ENCODE results near the gene SULF2. TPM values are rescaled to one million over a fixed set of nuclear protein-coding genes. Genes with fewer than 3 reads are reported as not detected.

Gene SULF2
- total RNA-seq, 1 donor = 1.9 TPM

DNA sequence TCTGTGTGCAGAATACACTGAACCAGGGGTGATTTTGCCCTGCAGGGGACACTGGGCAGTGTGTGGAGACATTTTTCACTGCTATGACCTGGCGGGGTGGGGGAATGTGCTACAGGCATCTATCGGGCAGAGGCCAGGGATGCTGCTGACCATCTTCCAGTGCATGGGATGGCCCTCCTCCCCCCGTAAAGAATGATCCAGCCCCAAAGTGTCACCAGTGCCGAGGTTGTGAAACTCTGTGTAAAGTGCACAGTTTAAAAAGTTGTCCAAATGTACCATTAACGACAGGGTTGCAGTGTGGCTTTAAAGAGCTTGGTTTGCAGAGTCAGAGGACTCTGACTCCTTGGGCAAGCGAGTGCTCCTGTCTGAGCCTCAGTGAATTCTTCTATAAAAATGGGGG lies 72.1 kb downstream of the SULF2 start:
- TF ChIP-seq, protein P1, sequence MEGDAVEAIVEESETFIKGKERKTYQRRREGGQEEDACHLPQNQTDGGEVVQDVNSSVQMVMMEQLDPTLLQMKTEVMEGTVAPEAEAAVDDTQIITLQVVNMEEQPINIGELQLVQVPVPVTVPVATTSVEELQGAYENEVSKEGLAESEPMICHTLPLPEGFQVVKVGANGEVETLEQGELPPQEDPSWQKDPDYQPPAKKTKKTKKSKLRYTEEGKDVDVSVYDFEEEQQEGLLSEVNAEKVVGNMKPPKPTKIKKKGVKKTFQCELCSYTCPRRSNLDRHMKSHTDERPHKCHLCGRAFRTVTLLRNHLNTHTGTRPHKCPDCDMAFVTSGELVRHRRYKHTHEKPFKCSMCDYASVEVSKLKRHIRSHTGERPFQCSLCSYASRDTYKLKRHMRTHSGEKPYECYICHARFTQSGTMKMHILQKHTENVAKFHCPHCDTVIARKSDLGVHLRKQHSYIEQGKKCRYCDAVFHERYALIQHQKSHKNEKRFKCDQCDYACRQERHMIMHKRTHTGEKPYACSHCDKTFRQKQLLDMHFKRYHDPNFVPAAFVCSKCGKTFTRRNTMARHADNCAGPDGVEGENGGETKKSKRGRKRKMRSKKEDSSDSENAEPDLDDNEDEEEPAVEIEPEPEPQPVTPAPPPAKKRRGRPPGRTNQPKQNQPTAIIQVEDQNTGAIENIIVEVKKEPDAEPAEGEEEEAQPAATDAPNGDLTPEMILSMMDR (IDR thresholded peaks at IDR 0.05; ENCODE audit: insufficient read depth, low read length) = no peak
- DNase-seq (ENCODE audit: low read depth) = no peak
- no peak overlapping the region for H3K4me3 ChIP-seq (ENCODE audit: low read depth, low read length)

DNA sequence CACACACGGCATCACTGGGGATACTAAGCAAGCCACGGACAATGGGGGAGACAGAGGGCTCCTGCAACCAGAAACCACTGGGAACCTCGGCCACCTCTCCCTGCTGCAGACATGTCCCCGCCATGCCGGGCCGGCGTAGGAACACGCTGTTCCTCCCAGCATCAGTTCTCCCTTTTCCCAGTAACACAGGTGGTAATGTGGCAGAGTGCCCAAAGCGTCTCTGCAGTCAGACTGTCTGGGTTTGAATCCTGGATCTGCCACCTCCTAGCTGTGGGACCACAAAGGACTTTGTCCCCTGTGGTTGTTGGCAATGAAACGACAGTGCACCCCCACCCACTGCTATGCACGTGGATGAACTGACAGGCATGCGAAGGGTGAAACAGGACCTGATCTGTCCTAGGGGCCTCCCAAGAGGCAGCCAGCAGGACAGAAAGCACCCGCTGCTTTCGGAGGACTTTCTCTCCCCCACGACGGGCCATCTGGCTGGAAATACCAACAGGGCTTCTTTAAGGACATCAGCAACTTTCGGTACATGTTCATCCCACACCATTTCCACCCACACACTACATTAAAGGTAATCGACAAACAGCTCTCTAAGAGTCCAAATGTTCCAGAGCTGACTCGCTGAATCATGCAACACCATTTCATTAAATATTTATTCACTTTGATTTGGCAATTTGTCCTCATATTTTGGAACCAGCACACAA lies 74.1 kb downstream of the SULF2 start:
- TF ChIP-seq, protein P1 (IDR thresholded peaks at IDR 0.05; ENCODE audit: insufficient read depth, low read length) = no peak

DNA sequence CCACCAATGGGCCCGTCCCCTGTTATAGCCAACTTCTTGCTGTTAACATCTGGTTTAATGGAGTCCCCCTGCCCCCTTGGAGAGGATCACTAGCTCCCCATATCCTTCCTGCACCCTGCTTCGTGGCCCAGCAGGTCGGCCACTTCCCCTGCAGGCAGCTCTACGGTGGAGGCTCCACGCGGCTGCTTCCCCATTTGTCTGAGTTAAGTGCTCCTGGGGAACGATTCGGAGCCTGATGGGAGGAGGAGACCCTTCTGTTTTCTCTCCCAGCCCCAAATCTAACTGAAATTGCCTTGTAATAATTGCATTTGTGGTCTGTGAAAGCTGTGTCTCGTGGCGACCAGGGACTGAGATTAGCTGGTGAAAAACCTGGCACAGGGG lies 74.6 kb downstream of the SULF2 start:
- no peak for DNase-seq (ENCODE audit: low read depth)
- TF ChIP-seq, protein P1 (IDR thresholded peaks at IDR 0.05; ENCODE audit: insufficient read depth, low read length) = no peak

More for the DNA sequence above, 74.1 kb downstream of the SULF2 start:
- H3K4me3 ChIP-seq (ENCODE audit: low read depth, low read length) = no peak overlapping the region
- DNase-seq (ENCODE audit: low read depth) = no peak

DNA sequence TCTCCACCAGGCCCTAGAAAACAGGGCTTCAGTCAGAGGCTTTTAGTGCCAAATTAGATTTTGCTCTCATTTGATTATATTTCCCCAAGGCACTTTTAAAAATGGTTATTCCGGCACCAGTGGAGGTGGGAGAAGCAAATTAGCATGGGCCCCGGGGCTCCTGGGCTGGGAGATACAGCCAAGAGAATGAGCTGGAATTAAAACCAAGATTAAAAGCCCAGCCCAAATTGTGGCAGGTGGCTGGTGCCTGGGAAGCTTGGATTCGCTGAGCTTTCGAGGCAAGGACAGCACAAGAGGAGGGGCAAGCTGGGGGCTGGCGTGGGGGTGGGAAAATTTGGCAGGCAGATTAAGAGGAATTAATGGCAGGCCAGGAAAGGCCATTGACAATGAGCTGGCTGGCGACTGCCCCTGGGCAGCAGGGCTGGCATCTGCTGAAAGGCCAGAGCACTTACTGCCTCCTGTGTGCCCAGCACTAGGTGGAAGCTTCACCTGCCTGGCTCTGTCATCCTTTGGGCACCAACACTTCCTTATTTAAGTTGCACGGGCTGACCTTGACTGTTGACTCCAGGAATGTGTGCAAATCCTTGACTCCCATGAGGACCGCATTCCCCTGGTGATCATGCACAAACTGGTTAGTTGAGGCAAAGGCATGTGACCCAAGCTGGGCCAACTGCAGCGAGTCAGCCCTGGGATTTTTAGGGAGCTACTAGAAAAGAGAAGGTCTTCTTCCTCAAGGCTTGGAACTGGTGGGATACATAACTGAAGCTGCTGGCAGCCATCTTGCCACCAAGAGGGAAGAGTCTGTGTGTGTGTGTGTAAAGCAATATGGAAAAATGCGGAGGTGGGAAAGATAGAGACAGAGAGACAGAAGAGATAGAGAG lies 76.1 kb downstream of the SULF2 start:
- DNase-seq (ENCODE audit: low read depth) = no peak
- TF ChIP-seq, protein P1 (IDR thresholded peaks at IDR 0.05; ENCODE audit: insufficient read depth, low read length) = no peak
- no peak overlapping the region for H3K4me3 ChIP-seq (ENCODE audit: low read depth, low read length)

More for the DNA sequence above, 74.6 kb downstream of the SULF2 start:
- H3K4me3 ChIP-seq (ENCODE audit: low read depth, low read length) = no peak overlapping the region

DNA sequence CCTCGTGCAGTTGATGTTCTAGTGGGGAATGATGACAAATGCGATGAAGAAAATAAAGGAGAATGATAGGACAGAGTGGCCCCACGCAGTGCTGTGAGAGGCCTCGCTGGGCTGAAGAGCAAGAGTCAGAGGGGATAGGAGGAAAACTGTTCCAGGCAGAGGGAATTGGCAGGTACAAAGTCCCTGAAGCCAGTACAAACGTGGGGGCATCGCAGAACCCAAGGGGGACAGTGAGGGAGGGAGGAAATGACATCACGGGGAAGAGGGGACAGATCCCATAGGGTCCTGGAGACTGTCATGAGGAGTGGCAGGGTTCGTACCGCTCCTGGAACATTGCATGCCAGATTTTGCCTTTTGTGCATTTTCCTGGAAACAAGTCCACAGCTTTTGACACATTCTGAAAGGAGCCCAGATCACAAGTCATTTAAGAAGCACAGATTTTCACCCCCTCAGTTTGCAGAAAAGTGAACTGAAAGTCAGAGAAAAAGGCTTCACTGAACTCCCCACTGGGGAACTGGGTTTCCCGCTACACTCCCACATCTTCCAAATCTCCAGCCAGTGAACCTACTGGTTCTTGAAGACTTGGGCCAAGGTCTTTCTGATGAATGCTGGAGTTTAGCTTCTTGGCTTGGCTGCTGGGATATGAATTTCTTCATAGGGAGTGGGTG lies 77.0 kb downstream of the SULF2 start:
- no peak for DNase-seq (ENCODE audit: low read depth)
- no peak overlapping the region for H3K4me3 ChIP-seq (ENCODE audit: low read depth, low read length)
- TF ChIP-seq, protein P1 (IDR thresholded peaks at IDR 0.05; ENCODE audit: insufficient read depth, low read length) = no peak

DNA sequence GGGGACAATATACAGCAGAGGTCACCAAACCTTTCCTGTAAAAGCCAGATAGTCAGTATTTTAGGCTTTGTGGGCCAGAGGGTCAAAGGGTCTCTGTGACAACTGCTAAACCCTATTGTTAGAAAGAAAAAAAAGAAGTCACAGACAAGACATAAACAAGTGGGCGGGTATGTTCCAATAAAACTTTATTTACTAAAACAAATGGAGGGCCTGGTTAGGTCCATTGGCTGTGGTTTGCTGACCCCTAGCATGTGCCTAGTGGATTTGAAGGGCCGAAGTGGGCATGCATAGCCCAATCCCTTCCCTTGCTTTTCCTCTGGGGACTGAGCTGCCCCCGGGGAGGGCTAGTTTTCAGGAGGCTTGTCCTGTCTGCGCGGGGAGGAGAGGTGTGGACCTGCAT lies 78.9 kb downstream of the SULF2 start:
- TF ChIP-seq, protein P1 (IDR thresholded peaks at IDR 0.05; ENCODE audit: insufficient read depth, low read length) = no peak
- no peak for DNase-seq (ENCODE audit: low read depth)
- H3K4me3 ChIP-seq (ENCODE audit: low read depth, low read length) = no peak overlapping the region

Measured in fibroblast of the aortic adventitia (primary cell).